NCI-H2029 (cell line): ENCODE results near the gene TTLL13.

Experiments
- DNase-seq: peaks from one replicate; lab custom pipeline; 2025; lab: John Stamatoyannopoulos, UW

Gene TTLL13, protein sequence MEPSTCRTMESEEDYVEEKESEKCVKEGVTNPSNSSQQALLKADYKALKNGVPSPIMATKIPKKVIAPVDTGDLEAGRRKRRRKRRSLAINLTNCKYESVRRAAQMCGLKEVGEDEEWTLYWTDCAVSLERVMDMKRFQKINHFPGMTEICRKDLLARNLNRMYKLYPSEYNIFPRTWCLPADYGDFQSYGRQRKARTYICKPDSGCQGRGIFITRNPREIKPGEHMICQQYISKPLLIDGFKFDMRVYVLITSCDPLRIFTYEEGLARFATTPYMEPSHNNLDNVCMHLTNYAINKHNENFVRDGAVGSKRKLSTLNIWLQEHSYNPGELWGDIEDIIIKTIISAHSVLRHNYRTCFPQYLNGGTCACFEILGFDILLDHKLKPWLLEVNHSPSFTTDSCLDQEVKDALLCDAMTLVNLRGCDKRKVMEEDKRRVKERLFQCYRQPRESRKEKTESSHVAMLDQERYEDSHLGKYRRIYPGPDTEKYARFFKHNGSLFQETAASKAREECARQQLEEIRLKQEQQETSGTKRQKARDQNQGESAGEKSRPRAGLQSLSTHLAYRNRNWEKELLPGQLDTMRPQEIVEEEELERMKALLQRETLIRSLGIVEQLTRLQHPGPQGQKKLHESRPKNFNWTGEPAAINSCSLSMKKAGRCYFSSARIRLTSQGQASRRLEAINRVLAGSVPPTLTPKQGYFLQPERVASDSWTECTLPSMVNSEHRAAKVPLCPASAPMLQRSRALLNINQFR

DNA sequence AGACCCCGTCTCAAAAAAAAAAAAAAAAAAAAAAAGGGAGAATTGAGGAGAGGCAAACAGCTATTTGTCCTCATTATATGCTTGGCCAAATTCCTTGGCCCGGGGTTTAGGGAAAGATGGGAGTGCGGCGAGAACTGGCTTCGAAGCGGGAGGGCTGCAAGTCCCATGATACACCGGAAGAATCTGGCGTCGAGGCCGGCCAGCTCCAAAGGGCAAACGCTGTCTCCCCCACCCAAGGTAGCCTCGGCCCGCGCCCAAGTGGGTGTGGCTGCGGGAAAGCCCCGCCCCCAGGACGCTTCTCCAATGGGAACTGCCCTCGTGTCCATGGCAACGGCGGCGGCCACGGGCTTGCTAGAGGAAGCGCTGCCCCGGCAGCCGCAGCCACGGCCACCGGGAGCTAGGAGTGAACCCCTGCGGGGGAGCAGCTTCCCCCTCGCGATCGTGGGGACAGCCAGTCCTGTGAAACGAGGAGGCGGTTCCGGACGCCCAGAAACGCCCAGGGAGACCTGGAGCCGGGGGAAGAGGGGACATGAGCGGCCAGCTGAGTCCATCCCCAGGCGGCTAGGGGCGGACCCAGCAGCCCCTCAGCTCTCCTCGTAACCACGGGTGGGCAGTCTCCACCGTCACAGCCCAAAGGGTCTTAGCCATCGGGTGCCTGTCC is at the start of gene TTLL13:
Gene TTLL13, plus strand, starts transcription at position 354 of the 661 bp plus-strand sequence. CDS start 1,075 bp downstream, outside the sequence.
- DNase-seq = peak; percentile 50

DNA sequence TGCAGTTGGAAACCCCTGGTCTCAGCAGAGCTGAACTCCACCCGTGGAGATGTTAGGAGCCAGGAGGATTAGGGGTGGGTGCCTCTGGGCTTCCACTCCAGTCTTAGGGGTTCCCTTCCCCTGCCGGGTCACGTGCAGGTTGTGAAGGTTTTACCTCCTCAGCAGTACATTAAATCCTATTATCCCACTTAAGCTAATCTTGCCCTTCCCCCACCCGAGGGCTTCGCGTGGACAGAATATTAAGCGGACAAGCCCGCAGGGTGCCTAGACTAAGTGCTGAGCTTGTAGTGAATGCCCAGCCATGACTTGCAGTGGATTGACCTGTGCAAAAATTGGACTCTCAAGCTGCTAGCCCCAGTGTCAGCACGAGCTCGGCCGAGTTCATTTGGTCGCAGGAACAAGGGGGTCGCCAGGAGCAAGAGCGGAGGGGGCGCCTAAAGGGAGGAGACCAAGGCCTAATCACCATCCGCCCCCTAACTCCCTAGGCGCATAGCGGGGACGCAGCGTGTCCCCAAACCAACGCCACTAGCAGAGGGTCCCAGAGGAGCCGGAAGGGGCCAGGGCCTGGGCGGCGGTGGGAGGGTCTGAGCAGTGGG is 48.7 kb upstream of the TTLL13 start:
- no peak for DNase-seq

DNA sequence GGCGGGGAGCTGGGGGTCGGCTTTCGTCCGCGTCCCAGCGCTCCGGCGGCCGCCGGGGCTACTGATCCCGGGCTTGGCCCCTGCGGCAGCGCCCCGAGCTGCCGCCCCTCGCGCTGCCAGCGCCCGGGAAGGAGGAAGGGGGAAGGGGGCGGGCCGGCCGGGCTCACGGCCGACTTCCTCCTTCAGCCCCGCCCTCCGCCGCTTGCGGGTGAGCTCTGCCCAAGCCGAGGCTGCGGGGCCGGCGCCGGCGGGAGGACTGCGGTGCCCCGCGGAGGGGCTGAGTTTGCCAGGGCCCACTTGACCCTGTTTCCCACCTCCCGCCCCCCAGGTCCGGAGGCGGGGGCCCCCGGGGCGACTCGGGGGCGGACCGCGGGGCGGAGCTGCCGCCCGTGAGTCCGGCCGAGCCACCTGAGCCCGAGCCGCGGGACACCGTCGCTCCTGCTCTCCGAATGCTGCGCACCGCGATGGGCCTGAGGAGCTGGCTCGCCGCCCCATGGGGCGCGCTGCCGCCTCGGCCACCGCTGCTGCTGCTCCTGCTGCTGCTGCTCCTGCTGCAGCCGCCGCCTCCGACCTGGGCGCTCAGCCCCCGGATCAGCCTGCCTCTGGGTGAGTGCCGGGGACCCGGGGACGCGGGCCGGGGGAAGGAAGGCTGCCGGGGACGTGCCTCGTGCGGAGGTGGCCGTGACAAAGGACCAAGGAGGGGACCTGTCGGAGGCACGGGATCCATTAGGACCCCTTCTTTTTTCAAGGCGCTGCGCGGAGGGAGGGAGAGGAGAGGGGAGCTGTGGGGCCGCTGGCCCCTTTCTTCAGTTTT is 48.0 kb upstream of the TTLL13 start, which contains the start of gene SEMA4B:
Gene SEMA4B, plus strand, starts transcription at position 201 of the 814 bp plus-strand sequence. Its CDS starts 249 bp downstream, at position 450.
- peak; percentile 12 for DNase-seq

DNA sequence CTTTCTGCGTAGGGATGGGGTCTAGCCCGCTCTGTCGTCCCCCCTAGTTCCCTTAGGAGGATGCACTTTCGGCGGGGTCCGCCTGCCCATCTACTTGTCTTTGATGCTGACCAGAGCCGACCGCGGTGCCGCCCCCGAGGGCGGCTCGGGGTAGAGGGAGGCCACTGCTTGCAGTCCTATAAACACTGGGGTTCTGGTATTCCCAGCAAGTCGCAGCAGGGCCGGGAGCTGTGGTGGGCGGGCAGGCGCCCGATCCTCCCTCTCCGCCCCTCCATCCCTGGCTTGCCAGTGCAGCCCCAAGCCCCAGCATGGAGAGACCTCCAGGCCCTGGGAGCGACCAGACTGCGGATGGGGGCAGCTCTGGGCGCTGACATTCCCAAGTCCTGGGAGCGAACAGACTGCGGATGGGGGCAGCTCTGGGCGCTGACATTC is 47.4 kb upstream of the TTLL13 start:
- no peak for DNase-seq

DNA sequence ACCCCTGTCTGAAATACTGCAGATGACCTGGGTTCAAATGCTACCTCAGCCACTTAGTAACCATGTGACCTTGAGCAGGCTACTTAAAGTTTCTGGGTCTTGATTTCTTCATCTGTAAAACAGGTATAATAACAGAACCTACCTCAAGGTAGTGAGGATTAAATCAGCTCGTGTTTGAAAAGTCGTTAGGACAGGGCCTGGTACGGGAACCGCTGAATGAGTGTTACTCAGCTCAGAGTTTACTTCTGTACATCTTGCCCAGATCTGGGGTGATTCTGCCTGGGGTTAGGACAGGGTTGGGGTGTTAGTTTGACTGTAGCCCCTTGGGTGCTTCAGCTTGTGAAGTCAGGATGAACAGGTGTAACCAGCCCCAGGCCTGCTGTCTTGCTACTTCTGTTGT is 46.4 kb upstream of the TTLL13 start:
- DNase-seq = no peak

DNA sequence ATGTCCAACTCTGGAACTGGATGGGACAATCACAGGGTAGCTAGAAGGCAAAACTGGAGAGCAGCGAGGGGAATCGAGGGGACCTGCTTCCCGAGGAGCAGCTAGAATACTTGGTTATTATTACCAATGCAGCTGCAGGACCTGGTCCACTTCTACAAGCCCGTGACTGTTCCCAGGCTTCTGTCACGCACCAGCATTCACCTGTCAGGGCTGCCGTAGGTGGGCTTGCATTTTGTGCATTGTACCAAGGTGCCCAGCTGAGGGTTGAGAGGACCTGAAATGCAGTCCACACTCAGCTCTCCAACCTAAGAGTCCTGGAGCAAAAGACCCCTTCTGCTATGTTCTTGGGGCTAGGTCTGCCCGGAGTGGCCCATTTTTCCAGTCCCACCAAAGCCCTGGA is 45.9 kb upstream of the TTLL13 start:
- no peak for DNase-seq

DNA sequence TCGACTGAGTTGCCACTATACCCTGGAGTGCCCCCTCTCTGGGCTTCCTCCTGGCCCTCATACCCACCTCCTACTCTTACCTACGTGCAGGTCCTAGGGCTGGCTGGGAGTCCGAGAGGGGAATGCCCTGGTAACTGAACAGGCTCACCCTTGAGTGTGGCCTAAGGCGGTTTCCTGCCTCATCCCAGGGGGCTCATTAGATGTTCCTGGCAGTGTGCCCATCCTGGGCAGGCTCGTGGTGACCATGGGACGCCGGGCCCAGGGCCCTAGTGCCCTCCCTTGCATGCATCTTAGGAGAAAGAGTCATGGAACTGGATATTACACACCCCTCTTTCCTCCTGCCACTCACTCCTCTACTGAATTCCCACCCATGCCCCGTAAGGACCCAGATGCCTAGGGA is 45.4 kb upstream of the TTLL13 start:
- DNase-seq = no peak

DNA sequence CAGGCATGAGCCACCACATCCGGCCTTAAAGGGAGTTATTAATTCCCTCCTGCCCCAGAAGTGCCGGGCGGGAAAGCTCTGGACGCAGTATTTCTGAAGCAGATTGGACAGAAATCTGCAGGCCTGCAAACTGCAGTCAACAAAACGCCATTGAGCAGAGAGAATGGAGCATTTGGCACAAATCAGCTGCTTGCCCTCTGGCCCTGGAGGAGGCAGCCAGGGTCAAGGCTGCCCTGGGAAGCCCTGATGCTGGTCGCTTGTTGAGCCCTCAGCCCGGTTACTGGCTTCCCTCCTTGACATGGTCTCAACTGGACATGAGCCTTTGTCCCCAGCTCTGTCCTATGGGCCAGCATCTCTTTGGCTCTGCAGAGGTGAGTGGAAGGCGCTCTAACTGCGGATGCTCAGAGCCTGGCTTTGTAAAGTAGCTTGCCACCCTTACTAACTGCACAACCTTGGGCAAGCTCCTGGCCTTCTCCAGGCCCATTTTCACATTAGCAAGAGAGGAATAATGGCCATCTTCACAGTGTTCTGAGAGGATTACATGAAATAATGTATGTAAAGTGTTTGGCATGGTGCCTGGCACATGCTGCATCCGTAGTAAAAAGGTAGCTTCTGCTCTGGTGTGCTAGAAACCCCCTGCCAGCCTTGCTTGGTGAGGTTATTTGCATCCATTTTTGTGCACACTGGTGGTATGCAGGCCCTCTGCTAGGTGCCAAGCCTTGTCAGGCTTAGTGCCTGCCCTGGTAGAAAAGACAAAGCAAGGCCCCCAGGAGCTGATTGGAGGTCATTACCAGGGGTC is 44.1 kb upstream of the TTLL13 start:
- no peak for DNase-seq

DNA sequence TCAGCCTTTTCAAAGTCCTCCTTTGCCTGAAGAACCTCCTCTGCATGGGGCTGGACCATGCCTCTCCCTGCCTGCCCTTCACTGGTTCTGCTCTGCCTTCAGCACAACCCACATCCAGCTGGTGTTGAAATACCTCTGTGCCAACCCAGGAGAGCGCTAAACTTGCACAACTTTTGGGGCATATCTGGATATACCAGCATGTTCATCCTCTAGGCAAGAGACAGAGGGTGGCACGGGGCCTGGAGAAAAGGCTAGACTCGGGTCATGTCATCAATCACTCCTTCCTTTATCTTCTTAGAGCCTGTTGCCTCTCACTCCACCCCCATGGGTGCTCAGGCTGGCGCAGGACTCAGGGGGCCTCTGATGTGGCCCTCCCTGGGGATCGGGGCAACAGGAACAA is 43.5 kb upstream of the TTLL13 start:
- DNase-seq = no peak

DNA sequence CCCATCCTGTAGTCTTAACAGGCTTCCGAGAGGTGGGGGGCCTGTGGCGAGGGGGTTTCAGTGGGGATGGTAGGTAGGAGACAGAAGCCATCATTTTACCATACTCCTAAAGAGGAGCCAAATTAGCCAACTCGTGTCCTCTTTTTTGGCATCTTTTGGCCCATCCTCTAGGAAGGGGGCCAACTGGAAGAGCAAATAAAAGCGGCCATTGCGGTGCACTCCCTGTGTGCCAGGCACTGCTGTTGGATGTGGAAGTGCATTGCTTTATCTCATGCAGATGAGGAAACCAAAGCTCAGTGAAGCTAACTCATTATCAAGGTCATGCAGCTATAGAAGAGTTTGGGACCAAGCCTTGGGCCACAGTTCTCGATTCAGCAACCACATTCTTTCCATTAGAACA is 42.1 kb upstream of the TTLL13 start:
- no peak for DNase-seq

DNA sequence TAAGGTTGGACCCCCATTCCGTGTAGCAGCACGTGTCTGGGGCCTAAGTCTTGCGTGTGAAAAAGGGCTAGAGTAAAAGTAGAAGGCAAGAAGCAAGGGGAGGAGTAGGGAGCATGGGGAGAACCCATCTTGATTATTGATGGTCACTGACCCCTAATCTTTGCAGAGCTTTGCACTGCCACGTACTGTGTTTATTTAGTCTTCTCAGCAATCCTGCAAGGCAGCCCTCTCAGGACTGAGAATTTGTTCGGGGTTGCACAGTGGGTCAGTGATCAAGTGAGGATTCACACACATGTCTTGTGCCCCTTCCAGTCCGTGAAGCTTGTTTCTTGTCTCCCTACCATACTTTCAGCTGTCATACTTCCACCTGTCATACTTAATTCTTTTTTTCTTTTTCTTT is 41.0 kb upstream of the TTLL13 start:
- DNase-seq = no peak

DNA sequence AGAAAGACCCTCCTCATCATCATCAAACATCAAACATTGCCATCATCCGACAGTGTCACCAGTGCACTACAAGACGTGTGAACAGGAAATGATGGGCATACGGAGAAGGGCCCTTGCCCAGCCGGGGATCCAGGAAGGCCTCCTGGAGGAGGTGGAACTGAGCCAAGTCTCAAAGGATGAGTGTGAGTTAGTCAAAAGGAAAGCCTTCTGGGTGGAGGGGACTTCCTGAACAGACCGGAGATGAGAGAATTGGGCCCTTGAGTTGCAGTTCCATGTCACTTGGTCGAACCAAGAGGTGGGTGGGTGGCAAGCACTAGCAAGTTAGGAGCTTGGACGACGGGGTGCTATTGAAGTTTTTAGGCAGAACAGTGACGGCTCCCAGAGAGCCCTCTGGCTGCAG is 39.8 kb upstream of the TTLL13 start:
- no peak for DNase-seq

DNA sequence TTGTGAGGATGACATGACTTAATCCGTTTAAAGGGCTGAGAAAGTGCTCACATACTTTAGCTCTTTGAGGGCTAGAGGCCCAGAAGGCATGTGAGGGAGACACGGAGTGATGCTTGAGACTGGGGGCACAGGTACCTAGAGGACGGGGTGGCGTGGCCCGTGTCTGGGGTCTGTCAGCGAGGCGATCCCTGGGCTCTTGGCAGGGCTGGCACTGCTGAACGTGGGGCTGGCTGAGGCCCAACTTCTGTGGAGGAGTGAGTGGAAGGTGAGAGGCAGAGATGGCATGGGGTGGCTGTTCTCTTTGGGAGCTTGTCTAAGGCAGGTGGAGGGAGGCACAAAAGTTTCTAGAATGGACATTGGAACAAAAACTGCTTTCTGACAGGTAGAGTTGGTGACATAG is 38.8 kb upstream of the TTLL13 start:
- no peak for DNase-seq

DNA sequence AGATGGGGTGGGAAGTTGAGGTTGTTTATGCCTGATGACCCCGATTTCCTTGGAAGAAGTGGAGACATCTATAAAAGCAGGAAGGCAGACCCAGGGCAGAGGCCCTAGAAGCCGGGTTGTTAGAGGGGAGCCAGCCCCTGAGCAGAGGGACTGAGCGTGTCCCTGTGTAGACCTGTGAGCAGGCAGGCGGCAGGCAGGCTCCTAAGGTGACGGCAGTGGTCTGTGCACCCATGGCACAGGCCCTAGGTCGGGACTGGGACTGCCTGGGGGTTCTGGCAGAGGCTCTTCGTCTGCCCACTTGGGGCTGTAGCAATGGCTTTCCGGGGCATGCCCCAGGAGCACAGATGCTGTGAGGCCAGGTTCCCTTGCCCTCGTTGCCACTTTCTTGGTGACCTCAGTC is 38.3 kb upstream of the TTLL13 start:
- DNase-seq = no peak

DNA sequence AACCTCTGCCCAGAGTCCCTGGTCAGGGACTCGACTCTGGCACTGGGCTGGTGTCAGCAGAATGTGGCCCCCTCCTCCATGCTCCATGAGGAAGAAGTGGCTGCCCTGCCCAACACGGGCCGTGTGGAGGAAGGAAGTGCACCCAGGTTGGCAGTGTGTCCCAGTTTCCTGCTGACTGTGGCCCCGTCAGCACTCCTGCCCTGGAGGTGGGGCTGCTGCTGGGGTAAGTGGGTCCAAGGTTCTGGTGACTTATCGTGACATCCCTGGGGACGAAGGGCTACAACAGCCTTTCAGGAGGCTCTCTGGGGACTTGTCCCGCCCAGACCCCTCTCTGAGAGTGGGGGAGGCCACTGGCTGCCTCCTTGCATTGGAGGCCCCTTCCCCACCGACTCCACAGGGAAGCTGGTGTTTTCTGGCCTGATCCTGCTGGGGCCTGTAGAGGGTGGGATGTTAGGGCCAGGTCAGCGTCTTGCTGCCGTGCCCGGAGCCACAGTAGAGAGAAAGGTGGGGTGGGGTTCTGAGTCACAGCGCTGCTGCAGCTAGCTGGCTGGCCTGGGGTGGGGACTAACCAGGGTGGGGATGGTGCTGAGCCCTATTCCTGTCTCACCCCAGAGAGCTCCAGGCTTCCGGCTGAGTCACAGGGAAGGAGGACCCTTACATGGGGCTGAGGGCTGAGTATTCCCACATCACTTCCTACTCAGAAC is 37.8 kb upstream of the TTLL13 start:
- DNase-seq = no peak

DNA sequence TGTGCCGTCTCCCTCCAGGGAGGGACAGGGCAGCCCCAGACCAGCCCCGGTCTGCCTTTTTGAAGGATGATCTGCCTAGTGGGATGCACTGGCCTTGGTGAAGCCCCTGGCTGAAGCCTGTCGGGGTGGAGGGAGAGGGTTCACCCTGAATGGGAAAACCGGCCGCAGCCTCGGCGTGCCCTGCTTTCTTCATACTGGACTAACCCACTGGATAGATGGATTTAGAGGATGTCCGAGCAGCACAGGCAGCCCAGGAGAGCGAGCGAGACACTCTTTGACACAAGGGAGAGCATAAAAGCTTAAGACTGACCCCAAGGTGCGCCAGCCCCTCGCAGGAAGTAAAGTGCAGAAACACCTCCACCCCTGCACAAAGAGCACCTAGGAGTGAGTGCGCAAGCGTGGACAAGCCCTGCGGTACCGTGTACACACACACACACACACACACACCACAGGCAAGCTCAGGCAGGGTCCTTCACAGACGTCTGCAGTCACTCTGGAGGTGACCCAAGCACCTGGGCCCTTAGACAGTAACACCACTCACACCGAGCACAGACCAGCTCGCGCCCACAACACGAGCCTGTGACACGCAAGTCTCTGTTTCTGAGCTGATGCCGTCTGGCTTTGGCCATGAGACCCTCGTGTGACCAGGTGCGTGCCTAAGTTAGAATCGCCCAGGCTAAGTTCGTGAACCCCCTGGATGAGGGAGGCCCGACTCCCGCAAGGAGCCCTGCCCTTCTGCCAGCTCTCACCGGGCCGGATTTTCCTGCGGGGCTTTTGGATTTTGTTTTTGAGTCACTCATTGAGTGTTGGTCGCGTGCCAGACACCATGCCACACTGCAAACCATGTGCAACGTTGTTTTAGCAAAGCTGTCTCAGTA is 36.9 kb upstream of the TTLL13 start:
- DNase-seq = no peak

DNA sequence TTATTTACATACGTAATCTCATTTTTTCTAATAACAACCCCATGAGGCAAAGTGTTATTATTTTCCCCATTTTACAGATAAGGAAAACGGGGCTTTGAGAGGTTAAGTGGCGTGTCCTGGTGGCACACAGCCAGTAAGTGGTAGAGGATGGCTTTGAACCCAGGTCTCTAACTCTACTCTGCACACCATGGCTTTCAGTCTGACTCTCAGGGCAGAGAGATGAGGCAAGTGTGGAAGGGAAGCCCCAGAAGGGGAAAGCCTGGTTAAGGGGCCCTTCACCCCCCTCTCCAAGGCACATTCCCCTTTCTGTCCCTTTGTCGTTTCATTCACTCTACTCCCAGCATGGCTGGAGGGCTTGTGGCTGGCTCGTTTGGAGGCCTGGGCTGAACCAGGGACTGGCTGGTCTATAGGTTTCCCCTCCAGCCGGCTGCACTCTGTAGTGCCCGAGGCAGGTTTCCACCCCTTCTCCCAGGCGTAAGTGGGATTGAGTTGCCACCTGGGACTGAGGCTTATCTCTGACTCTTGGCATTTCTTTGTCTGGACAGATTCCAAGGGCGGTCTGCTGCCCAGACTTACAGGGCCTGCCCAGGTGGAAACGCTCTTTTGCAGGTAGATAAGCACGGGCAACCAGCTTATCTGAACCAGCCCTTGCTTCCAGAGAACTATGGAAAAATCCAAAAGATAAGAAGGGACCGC is 36.1 kb upstream of the TTLL13 start:
- DNase-seq = no peak

DNA sequence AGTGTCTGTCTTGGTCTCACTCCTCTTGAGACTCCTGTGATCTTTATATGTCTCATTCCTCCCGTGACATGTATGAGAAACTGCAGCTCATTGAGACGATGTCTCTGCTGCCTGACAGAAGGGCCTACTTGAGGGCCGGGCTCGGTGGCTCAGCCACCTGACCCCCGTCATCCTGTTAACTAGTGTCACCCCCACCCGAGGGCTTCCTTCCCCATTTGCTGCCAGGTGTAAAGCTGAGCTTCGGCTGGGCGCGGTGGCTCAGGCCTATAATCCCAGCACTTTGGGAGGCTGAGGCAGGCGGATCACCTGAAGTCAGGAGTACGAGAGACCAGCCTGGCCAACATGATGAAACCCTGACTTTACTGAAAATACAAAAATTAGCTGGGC is 35.5 kb upstream of the TTLL13 start:
- DNase-seq = no peak
